Measurements from ENCODE around the gene CLN6. TPM values are rescaled to one million over a fixed set of nuclear protein-coding genes. Genes with fewer than 3 reads are reported as not detected.
"Not testable (repeated sequence)": the region's sequence is repeated elsewhere in the genome, so short reads cannot be mapped to it uniquely, and the experiment has no call there.

The CLN6 gene
- total and polyA plus RNA-seq, 8 donors = 6.4 to 151 (median 17.3) TPM

DNA sequence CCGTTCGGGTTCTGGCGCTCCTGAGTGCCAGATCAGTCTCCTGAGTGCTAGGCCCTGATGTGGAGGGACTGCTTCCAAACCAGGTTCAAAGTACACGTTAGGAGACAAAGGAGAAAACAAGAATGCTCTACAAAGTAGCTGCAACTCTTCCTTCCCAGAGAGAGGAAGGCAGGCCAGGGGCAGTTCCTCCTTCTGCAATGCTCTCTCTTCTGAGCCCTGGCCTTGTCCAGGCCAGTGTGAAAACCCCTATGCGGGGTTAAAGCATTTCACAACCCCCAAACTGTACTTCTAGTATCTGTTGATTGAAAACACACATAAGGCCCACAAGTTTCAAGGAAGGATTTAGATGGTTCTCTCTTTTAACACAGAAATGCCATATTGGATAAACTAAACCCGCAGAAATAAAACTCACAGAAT, 14.7 kb downstream of the CLN6 start:
- TF ChIP-seq POLR2A (IDR thresholded peaks at IDR 0.05) = no peak
- Histone ChIP-seq H3K27me3 (no peaks in the 10 kb centered on the region), H3K9me3 (no peaks in the 10 kb centered on the region), H3K27ac (no peak overlapping the region), H3K36me3 (peaks cover 0 to 34% (median 25%) of the 10 kb centered on the region in 4 donors), H3K4me1 (peaks cover 7 to 19% (median 10%) of the 10 kb centered on the region in 4 donors), H3K4me3 (no peak overlapping the region)
- no peak for DNase-seq
- intact Hi-C loops (cut with DNase I; ENCODE audit: low total_unique reads) = loop anchor here (10.0 kb wide), 1 partner anchor 350 kb away; no protein-coding TSS in a partner anchor
- WGBS, 5 donors = 62 to 87% (median 78%) methylated on average over 3 to 6 of the region's 6 CpGs

DNA sequence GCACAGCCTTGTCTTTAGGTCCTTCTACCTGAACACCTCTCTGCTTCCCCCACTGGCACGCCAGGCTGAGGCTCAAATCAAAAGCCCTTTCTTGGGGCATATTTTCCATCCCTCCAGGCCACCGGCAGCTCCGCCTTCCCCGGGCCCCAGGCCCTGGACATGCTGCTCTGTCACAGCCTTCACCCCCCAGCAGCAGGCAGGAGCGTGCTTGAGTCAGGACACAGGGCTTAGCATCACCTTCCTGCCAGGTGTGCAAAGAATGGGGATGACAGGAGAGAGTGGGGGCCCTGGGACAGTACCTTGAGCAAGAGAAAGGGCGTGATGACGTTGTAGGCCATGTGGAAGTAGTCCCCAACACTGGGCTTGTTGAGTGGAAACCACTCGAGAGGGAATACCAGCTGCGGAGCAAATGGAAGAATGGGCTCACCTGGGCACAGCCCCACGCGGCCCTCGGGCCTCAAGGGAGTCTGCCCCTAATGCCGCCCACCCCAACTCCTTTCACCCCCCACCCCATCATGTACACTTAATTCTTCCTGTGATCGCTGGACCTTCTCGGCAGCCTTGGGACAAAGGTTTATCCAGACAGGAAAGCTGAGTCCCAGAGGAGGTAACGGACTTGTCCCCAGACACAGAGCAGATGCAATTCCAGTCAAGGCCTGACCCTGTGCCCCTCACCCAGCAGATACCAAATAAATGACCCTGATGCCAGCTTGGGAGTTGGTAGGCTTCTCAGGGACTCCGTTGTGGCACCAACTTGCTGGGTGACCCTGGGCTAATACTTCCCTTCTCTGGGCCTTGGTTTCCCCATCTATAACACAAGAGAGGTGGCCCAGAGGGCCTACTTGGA, 15.3 kb downstream of the CLN6 start:
- TF ChIP-seq POLR2AphosphoS5 (IDR thresholded peaks at IDR 0.05) (no peak), POLR2A (IDR thresholded peaks at IDR 0.05) (no peak), EP300 (IDR thresholded peaks at IDR 0.05) (no peak)
- TF ChIP-seq, protein P1, sequence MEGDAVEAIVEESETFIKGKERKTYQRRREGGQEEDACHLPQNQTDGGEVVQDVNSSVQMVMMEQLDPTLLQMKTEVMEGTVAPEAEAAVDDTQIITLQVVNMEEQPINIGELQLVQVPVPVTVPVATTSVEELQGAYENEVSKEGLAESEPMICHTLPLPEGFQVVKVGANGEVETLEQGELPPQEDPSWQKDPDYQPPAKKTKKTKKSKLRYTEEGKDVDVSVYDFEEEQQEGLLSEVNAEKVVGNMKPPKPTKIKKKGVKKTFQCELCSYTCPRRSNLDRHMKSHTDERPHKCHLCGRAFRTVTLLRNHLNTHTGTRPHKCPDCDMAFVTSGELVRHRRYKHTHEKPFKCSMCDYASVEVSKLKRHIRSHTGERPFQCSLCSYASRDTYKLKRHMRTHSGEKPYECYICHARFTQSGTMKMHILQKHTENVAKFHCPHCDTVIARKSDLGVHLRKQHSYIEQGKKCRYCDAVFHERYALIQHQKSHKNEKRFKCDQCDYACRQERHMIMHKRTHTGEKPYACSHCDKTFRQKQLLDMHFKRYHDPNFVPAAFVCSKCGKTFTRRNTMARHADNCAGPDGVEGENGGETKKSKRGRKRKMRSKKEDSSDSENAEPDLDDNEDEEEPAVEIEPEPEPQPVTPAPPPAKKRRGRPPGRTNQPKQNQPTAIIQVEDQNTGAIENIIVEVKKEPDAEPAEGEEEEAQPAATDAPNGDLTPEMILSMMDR (IDR thresholded peaks at IDR 0.05) = no peak
- Histone ChIP-seq H3K27ac (no peak overlapping the region), H3K27me3 (no peaks in the 10 kb centered on the region), H3K4me3 (no peak overlapping the region), H3K4me1 (peaks cover 7 to 19% (median 10%) of the 10 kb centered on the region in 4 donors), H3K9me3 (no peaks in the 10 kb centered on the region), H3K36me3 (peaks cover 0 to 34% (median 25%) of the 10 kb centered on the region in 4 donors)
- whole genome bisulfite sequencing, 5 donors = 91 to 98% (median 97%) methylated on average over 16 to 17 of the region's 17 CpGs
- no peak for DNase-seq
- intact Hi-C loops (cut with DNase I; ENCODE audit: low total_unique reads) = loop anchor here (10.0 kb wide), 1 partner anchor 349 kb away; no protein-coding TSS in a partner anchor

DNA sequence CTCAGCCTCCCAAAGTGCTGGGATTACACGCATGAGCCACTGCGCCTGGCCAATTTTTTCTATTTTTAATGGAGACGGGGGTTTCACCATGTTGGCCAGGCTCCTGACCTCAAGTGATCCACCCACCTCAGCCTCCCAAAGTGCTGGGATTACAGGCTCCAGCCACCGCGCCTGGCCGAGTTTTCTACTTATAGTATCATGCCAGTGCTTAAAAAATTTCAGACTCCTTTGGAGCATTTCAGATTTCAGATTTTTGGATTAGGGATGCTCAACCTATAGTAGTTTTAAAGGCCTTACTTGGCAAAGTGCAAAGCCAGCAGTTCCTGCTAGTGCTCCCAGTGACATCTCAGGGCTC, 16.1 kb downstream of the CLN6 start:
- peaks cover 7 to 19% (median 10%) of the 10 kb centered on the region in 4 donors for H3K4me1 ChIP-seq
- H3K36me3 ChIP-seq = peaks cover 0 to 32% (median 23%) of the 10 kb centered on the region in 4 donors
- 93 to 95% (median 95%) methylated on average over 6 of the region's 6 CpGs for WGBS, 5 donors
- intact Hi-C loops (cut with DNase I; ENCODE audit: low total_unique reads) = loop anchor here (10.0 kb wide), 1 partner anchor 349 kb away; no protein-coding TSS in a partner anchor
- H3K27ac ChIP-seq, H3K27me3 ChIP-seq, H3K9me3 ChIP-seq, H3K4me3 ChIP-seq, DNase-seq: not testable (repeated sequence)

DNA sequence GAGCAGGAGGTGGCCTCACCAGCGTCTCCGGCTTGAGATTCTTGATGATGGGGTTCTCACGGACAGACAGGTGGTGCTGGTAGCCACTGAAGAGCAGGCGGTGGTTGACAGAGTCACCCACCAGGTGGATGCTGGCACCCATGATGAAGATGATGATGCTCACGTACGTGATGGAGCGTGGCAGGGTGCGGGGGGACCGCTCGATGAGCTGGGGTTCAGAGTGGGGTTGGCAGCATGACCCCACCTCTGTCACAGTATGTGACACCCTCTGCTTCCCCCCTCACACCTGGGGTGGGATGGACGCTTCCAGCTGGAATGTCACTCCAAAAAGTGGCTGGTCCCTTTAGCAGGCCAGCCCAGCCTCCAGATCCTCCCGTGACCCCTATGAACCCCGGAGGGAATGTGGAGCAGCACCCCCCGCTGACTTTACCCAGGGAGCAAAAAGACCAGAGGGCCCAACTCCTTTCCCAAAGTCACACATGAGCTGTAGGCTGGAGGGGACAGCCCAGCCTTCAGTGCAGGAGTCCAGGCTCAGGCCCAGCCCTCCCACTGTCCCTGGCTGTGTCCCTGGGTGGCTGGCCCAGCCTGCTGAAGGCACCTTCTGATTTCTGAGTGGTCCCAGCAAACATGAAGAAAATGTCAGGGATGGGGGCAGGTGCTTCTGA, 17.7 kb downstream of the CLN6 start:
- WGBS, 5 donors = 92 to 95% (median 94%) methylated on average over 14 of the region's 14 CpGs
- intact Hi-C loops (cut with DNase I; ENCODE audit: low total_unique reads) = loop anchor here (10.0 kb wide), 1 partner anchor 347 kb away; no protein-coding TSS in a partner anchor
- Histone ChIP-seq H3K27ac (no peak overlapping the region), H3K36me3 (peaks cover 0 to 26% (median 10%) of the 10 kb centered on the region in 4 donors), H3K27me3 (no peaks in the 10 kb centered on the region), H3K4me1 (peaks cover 7 to 25% (median 10%) of the 10 kb centered on the region in 4 donors), H3K4me3 (no peak overlapping the region), H3K9me3 (no peaks in the 10 kb centered on the region)
- TF ChIP-seq POLR2AphosphoS5 (IDR thresholded peaks at IDR 0.05) = no peak
- no peak for TF ChIP-seq EP300 (IDR thresholded peaks at IDR 0.05)
- TF ChIP-seq, protein P1 (IDR thresholded peaks at IDR 0.05) = no peak
- TF ChIP-seq POLR2A (IDR thresholded peaks at IDR 0.05) = no peak
- DNase-seq = no peak

All from stomach (tissue), 9 donors.